ENCODE results near the gene ANGPT4. TPM values are rescaled to one million over a fixed set of nuclear protein-coding genes. Genes with fewer than 3 reads are reported as not detected.

Gene ANGPT4
- total RNA-seq, 1 donor from 2014 or later: not detected

- no peak for TF ChIP-seq CTCF (conservative IDR thresholded peaks at IDR 0.05; ENCODE audit: low read depth, low read length)
Observed at GRCh38 chr20:889106-889505, 27.0 kb downstream of the ANGPT4 start.

DNA sequence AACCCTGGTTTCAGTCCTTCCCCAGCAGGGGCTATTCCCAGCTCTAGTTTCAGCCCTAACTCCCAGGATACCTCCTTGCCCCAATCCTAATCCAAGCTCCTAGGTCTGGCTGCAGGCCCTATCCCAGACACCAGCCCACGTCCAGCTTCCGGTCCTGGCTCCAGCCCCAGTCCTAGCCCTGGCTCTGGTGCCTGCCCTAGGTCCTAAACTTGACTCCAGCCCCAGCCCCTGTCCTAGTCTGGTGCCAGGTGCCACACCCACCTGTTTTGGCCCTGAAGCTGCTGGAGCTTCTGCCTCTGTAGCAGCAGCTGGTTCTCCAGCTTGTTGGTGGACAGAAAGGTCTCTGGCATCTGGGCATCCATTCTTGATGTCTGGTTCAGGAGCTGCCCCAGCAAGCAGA lies 28.1 kb downstream of the ANGPT4 start:
- DNase-seq (ENCODE audit: low read depth): no peak
- H3K4me3 ChIP-seq (ENCODE audit: low read depth, low read length): no peak overlapping the region
- no peak for TF ChIP-seq CTCF (conservative IDR thresholded peaks at IDR 0.05; ENCODE audit: low read depth, low read length)

More at GRCh38 chr20:889106-889505, 27.0 kb downstream of the ANGPT4 start:
- H3K4me3 ChIP-seq (ENCODE audit: low read depth, low read length): no peak overlapping the region
- no peak for DNase-seq (ENCODE audit: low read depth)

- no peak for TF ChIP-seq CTCF (conservative IDR thresholded peaks at IDR 0.05; ENCODE audit: low read depth, low read length)
- H3K4me3 ChIP-seq (ENCODE audit: low read depth, low read length): no peak overlapping the region
- no peak for DNase-seq (ENCODE audit: low read depth)
Observed at GRCh38 chr20:887137-887536, 29.0 kb downstream of the ANGPT4 start.

DNA sequence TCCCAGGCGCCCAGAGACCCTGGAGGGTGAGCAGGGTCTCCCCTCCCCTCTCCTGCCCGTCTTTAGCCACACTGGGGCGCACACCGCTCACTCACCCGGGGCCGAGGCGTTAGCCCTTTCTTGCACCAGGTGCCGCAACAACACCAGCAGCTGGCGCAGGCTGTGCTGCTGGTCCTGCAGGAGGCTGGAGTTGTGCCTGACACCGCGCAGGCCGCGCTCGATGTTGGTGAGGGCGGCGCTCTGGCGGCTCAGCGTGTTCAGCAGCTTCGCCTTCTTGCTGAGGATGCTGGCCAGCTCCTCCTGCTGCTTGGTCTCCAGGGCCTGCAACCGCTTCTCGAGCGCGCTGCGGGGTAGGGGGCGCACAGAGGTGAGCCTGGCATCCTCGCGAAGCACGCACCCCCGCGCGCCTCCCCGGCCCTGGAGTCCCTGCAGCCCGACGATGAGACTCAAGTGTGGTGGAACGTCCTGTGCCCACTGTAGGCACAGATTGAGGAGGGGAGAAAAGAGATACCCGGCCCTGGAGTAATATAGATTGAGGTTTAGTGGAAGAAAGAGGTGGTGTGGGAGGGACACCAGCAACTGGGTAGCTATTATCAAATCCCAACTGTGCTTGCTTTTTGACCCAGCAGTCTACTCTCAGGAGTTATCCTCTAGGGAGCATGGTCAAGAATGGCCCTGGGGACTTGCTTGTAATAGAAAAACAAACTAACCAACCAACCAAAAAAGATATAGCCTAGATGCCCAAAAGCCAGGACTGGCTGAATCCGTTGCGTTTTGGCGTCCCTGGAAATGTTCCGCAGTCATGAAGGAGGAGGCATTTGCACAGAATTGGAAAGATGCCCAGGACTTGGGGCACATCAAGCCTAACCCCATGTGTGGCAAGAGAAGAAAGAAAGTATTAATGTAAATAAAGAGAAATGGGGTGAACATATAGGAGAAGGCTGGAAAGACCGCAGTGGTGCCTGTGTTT lies 30.9 kb downstream of the ANGPT4 start:
- no peak for DNase-seq (ENCODE audit: low read depth)
- TF ChIP-seq CTCF (conservative IDR thresholded peaks at IDR 0.05; ENCODE audit: low read depth, low read length): peak; percentile 57
- no peak overlapping the region for H3K4me3 ChIP-seq (ENCODE audit: low read depth, low read length)

DNA sequence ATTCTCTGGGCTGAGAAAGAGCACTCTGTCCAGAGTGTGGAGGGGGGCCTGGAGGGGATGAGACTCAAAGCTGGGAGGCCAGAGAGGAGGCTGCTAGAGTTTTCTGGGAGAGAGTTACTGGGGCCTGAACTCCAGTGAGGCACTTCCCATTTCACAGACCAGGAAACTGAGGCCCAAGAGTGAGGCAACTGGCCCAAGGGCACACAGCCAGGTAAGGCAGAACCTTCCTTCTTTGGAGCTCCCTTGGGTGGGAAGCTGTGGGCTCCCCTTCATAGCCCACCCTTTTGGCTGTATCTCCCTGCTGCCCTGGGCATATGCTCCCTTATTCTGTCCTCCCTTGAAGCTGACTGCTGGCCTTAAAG lies 34.4 kb downstream of the ANGPT4 start:
- TF ChIP-seq CTCF (conservative IDR thresholded peaks at IDR 0.05; ENCODE audit: low read depth, low read length): no peak
- no peak overlapping the region for H3K4me3 ChIP-seq (ENCODE audit: low read depth, low read length)
- DNase-seq (ENCODE audit: low read depth): no peak

GRCh38 chr20:881051-881782 lies 34.9 kb downstream of the ANGPT4 start:
- TF ChIP-seq CTCF (conservative IDR thresholded peaks at IDR 0.05; ENCODE audit: low read depth, low read length): no peak
- H3K4me3 ChIP-seq (ENCODE audit: low read depth, low read length): no peak overlapping the region
- DNase-seq (ENCODE audit: low read depth): no peak

Data from epithelial cell of proximal tubule (primary cell).